Activated B cell treated with CpG ODN at 0.5 μM for 24 hours (primary cell): ENCODE data around the gene TCERG1. TPM values are rescaled to one million over a fixed set of nuclear protein-coding genes. Genes with fewer than 3 reads are reported as not detected.

Experiments used
- ATAC-seq: fragments of 200-7000 bp; cut with Tn5 transposase; one replicate; pipeline ENCODE4 v1.10.0; 2021; ENCODE audit warnings: low read depth, mild to moderate bottlenecking, moderate library complexity
- CTCF ChIA-PET: fragments of 350-600 bp; sonication (Branson Sonifier 250); formaldehyde crosslinking; loops from one replicate; lab custom pipeline; 2021; ENCODE audit warnings: antibody characterized with exemption; lab: Charles Lee
- POLR2A ChIA-PET: fragments of 350-600 bp; sonication (Branson Sonifier 250); formaldehyde crosslinking; loops from one replicate; lab custom pipeline; 2021; ENCODE audit warnings: antibody characterized with exemption; lab: Charles Lee
- DNase-seq: peaks from one replicate; pipeline ENCODE4 v3.0.0; 2022
- H3K27ac Mint-ChIP-seq: one replicate; pipeline ENCODE4 v1.8.0; 2020; ENCODE audit warnings: mixed read lengths
- H3K27me3 Mint-ChIP-seq: one replicate; pipeline ENCODE4 v1.8.0; 2021; ENCODE audit warnings: mixed read lengths
- H3K36me3 Mint-ChIP-seq: one replicate; pipeline ENCODE4 v1.8.0; 2021; ENCODE audit warnings: low read depth, mixed read lengths
- H3K4me1 Mint-ChIP-seq: one replicate; pipeline ENCODE4 v1.8.0; 2021; ENCODE audit warnings: mixed read lengths
- H3K4me3 Mint-ChIP-seq: one replicate; pipeline ENCODE4 v1.8.0; 2020; ENCODE audit warnings: mild to moderate bottlenecking, mixed read lengths
- H3K9me3 Mint-ChIP-seq: one replicate; pipeline ENCODE4 v1.8.0; 2020; ENCODE audit warnings: mixed read lengths
- CTCF ChIP-seq: fragments of 200-600 bp; IDR thresholded peaks from one replicate; pipeline ENCODE4 v1.8.0; 2022; ENCODE audit warnings: antibody characterized with exemption, mild to moderate bottlenecking
- intact Hi-C: fragments of 100-400 bp; cut with micrococcal nuclease; formaldehyde crosslinking; loops from one replicate; pipeline ENCODE4 v1.15.1; 2024
- total RNA-seq: library from RNA; stranded (reverse); gene quantifications from 2 replicates; pipeline ENCODE4 v1.2.3, GENCODE V29; 2022

The TCERG1 gene
- total RNA-seq, 1 donor from 2014 or later = 114 TPM

- ChIA-PET CTCF (no interaction called here), POLR2A (no interaction called here)
- Mint-ChIP-seq H3K4me3 (no peak overlapping the region), H3K36me3 (peaks cover 76% of the 10 kb centered on the region), H3K4me1 (no peaks in the 10 kb centered on the region), H3K9me3 (no peaks in the 10 kb centered on the region), H3K27me3 (no peaks in the 10 kb centered on the region), H3K27ac (no peak overlapping the region)
- no peak for ATAC-seq
- DNase-seq = no peak
- TF ChIP-seq CTCF = no peak
- intact Hi-C loops = no loop called here
Observed at GRCh38 chr5:146507428-146507827, 60.3 kb downstream of the TCERG1 start.

GRCh38 chr5:146510559-146511125 is 63.5 kb downstream of the TCERG1 start:
- no peaks in the 10 kb centered on the region for H3K9me3 Mint-ChIP-seq
- intact Hi-C loops = no loop called here
- H3K27ac Mint-ChIP-seq = no peak overlapping the region
- ATAC-seq (no peak), DNase-seq (no peak)
- POLR2A ChIA-PET = no interaction called here
- no peak for TF ChIP-seq CTCF
- no peaks in the 10 kb centered on the region for H3K4me1 Mint-ChIP-seq
- H3K27me3 Mint-ChIP-seq = no peaks in the 10 kb centered on the region
- CTCF ChIA-PET = no interaction called here
- peaks cover 58% of the 10 kb centered on the region for H3K36me3 Mint-ChIP-seq
- no peak overlapping the region for H3K4me3 Mint-ChIP-seq

GRCh38 chr5:146513462-146513861 is 66.3 kb downstream of the TCERG1 start:
- no peak for DNase-seq
- Mint-ChIP-seq H3K4me3 (no peak overlapping the region), H3K9me3 (no peaks in the 10 kb centered on the region), H3K36me3 (peaks cover 34% of the 10 kb centered on the region), H3K4me1 (peaks cover 3% of the 10 kb centered on the region), H3K27me3 (no peaks in the 10 kb centered on the region), H3K27ac (no peak overlapping the region)
- CTCF ChIA-PET = no interaction called here
- TF ChIP-seq CTCF = no peak
- POLR2A ChIA-PET = no interaction called here
- ATAC-seq = no peak
- intact Hi-C loops = no loop called here

GRCh38 chr5:146514575-146514974 is 67.4 kb downstream of the TCERG1 start:
- no peak overlapping the region for H3K4me3 Mint-ChIP-seq
- peaks cover 26% of the 10 kb centered on the region for H3K36me3 Mint-ChIP-seq
- no peaks in the 10 kb centered on the region for H3K9me3 Mint-ChIP-seq
- POLR2A ChIA-PET = no interaction called here
- CTCF ChIA-PET = no interaction called here
- no peak for TF ChIP-seq CTCF
- peaks cover 3% of the 10 kb centered on the region for H3K4me1 Mint-ChIP-seq
- intact Hi-C loops = no loop called here
- peaks cover 4% of the 10 kb centered on the region for H3K27me3 Mint-ChIP-seq
- no peak overlapping the region for H3K27ac Mint-ChIP-seq
- DNase-seq = no peak
- ATAC-seq = no peak

GRCh38 chr5:146515473-146516150 is 68.5 kb downstream of the TCERG1 start:
- CTCF ChIA-PET = no interaction called here
- peaks cover 18% of the 10 kb centered on the region for H3K36me3 Mint-ChIP-seq
- ATAC-seq = no peak
- H3K27ac Mint-ChIP-seq = no peak overlapping the region
- peaks cover 5% of the 10 kb centered on the region for H3K27me3 Mint-ChIP-seq
- no peak for DNase-seq
- POLR2A ChIA-PET = no interaction called here
- TF ChIP-seq CTCF = no peak
- no peak overlapping the region for H3K4me3 Mint-ChIP-seq
- no peaks in the 10 kb centered on the region for H3K9me3 Mint-ChIP-seq
- H3K4me1 Mint-ChIP-seq = peaks cover 3% of the 10 kb centered on the region
- intact Hi-C loops = no loop called here
